Aorta (tissue), 4 donors: ENCODE measurements around the gene MESP2. TPM values are rescaled to one million over a fixed set of nuclear protein-coding genes. Genes with fewer than 3 reads are reported as not detected.

Source experiments
- polyA plus RNA-seq, 2 donors: library from polyadenylated mRNA; stranded (reverse); fragments of 200-250 nt; gene quantifications; one replicate each; pipeline ENCODE4 v1.2.3, GENCODE V29; 2013
- total RNA-seq, 2 donors: library from RNA; stranded (reverse); fragmentation: NEBNext Ultra II Directional; extraction: Animal tissue kit (Norgen Biotek cat#: 25700); gene quantifications; one replicate each; pipeline ENCODE4 v1.2.1, GENCODE V29; 2021
- donor health status: healthy with polysubstance abuse.
- donor health status: Bipolar disorder and iron deficiency.
- donor health status: DM: no; HTN: no; CAD: no.
- donor health status: DM: yes; HTN: yes; CAD: no.

Gene MESP2
- total and polyA plus RNA-seq, 4 donors, result 3.0 TPM; not detected in 3

Other genes starting within 250 kb of the MESP2 start
- gene TICRR, start 200.9 kb upstream of the MESP2 start, total RNA-seq, result under 1 TPM; 0.16 to 0.60 TPM
- gene TICRR, start 200.9 kb upstream of the MESP2 start, polyA plus RNA-seq, result under 1 TPM in 1 of 2 donors, not detected in 1; 0.03 TPM
- 10 to 100 TPM; 16.5 to 17.5 TPM for gene KIF7, start 120.9 kb upstream of the MESP2 start, total RNA-seq
- 10 to 100 TPM in 1 of 2 donors, 1 to 10 TPM in 1; 3.1 to 16.0 TPM for gene KIF7, start 120.9 kb upstream of the MESP2 start, polyA plus RNA-seq
- gene PLIN1, start 97.0 kb upstream of the MESP2 start, total RNA-seq, result 1 to 10 TPM; 3.0 to 4.1 TPM
- gene PLIN1, start 97.0 kb upstream of the MESP2 start, polyA plus RNA-seq, result 1 to 10 TPM in 1 of 2 donors, under 1 TPM in 1; 0.38 to 2.3 TPM
- gene PEX11A, start 85.6 kb upstream of the MESP2 start, total RNA-seq, result 1 to 10 TPM; 7.7 to 9.1 TPM
- gene PEX11A, start 85.6 kb upstream of the MESP2 start, polyA plus RNA-seq, result 10 to 100 TPM; 10.4 to 13.3 TPM
- not detected for gene WDR93, start 85.5 kb upstream of the MESP2 start, total RNA-seq
- under 1 TPM in 1 of 2 donors, not detected in 1; 0.84 TPM for gene WDR93, start 85.5 kb upstream of the MESP2 start, polyA plus RNA-seq
- gene MESP1, start 25.1 kb upstream of the MESP2 start, total RNA-seq, result 1 to 10 TPM in 1 of 2 donors, under 1 TPM in 1; 0.63 to 1.2 TPM
- under 1 TPM in 1 of 2 donors, not detected in 1; 0.49 TPM for gene MESP1, start 25.1 kb upstream of the MESP2 start, polyA plus RNA-seq
- gene ANPEP, start 38.5 kb downstream of the MESP2 start, total RNA-seq, result 10 to 100 TPM; 21.4 to 30.7 TPM
- gene ANPEP, start 38.5 kb downstream of the MESP2 start, polyA plus RNA-seq, result 100 to 1,000 TPM in 1 of 2 donors, 1 to 10 TPM in 1; 4.2 to 225 TPM
- gene AP3S2, start 117.7 kb downstream of the MESP2 start, total RNA-seq, result 10 to 100 TPM; 24.5 to 33.2 TPM
- gene AP3S2, start 117.7 kb downstream of the MESP2 start, polyA plus RNA-seq, result 10 to 100 TPM; 16.7 to 21.1 TPM
- 10 to 100 TPM; 18.4 to 35.4 TPM for gene ARPIN, start 136.6 kb downstream of the MESP2 start, total RNA-seq
- gene ARPIN, start 136.6 kb downstream of the MESP2 start, polyA plus RNA-seq, result 10 to 100 TPM in 1 of 2 donors, 1 to 10 TPM in 1; 9.8 to 11.0 TPM
- gene ZNF710, start 225.0 kb downstream of the MESP2 start, total RNA-seq, result 10 to 100 TPM; 12.0 to 17.9 TPM
- gene ZNF710, start 225.0 kb downstream of the MESP2 start, polyA plus RNA-seq, result 1 to 10 TPM; 4.3 to 9.0 TPM